Effector memory CD4-positive, alpha-beta T cell (primary cell): ENCODE results near the gene RIT2.
"Not testable (repeated sequence)": the region's sequence is repeated elsewhere in the genome, so short reads cannot be mapped to it uniquely, and the experiment has no call there.

Source experiments
- DNase-seq, 3 donors: peaks; one replicate each; pipeline ENCODE4 v3.0.0-alpha.2; 2020
- H3K27ac ChIP-seq: 2 replicates; pipeline ENCODE4 v1.7.0; 2013; ENCODE audit warnings: mild to moderate bottlenecking, low read length, moderate library complexity; ENCODE audit not compliant: insufficient read depth, poor library complexity, severe bottlenecking
- H3K27me3 ChIP-seq: replicated peaks from 2 replicates; pipeline ENCODE4 v1.7.0; 2013; ENCODE audit warnings: mild to moderate bottlenecking, low read length; ENCODE audit not compliant: insufficient read depth, control insufficient read depth, poor library complexity, severe bottlenecking
- H3K36me3 ChIP-seq: 2 replicates; pipeline ENCODE4 v1.7.0; 2013; ENCODE audit warnings: mild to moderate bottlenecking, low read length, moderate library complexity; ENCODE audit not compliant: control insufficient read depth, insufficient read depth
- H3K4me1 ChIP-seq: 2 replicates; pipeline ENCODE4 v1.7.0; 2013; ENCODE audit warnings: low read length, mild to moderate bottlenecking; ENCODE audit not compliant: control insufficient read depth, insufficient read depth, poor library complexity, severe bottlenecking
- H3K4me3 ChIP-seq: 2 replicates; pipeline ENCODE4 v1.7.0; 2013; ENCODE audit warnings: low read length, low read depth, mild to moderate bottlenecking; ENCODE audit not compliant: insufficient read depth, poor library complexity, severe bottlenecking
- H3K9me3 ChIP-seq: 2 replicates; pipeline ENCODE4 v1.7.0; 2013; ENCODE audit warnings: mild to moderate bottlenecking, low read length, moderate library complexity; ENCODE audit not compliant: control insufficient read depth

RIT2 gene

DNA sequence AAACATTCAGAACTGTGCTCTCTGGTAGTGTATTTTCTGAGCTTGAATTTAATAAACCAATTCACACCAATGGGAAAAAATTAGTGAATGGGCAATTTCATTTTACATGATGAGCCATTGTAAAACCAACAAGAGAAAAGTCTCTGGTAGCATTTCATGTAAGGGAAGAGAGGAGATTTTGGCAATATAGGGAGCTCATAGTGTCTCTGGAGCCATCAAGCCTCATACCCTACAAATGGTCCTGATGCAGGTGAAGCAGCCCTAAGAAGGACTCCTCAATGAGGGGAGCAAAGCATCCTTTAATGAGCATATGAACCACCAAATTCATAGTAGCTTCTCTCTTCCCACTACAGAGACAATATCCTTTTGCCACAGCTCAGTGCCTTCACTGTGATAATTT is 373.0 kb downstream of the RIT2 start:
- Histone ChIP-seq H3K4me3 (no peak overlapping the region), H3K36me3 (no peaks in the 10 kb centered on the region), H3K27ac (no peak overlapping the region), H3K4me1 (no peaks in the 10 kb centered on the region), H3K27me3 (no peaks in the 10 kb centered on the region), H3K9me3 (no peaks in the 10 kb centered on the region)
- DNase-seq, result no peak

GRCh38 chr18:42741805-42742347 is 373.6 kb downstream of the RIT2 start:
- H3K9me3 ChIP-seq, H3K36me3 ChIP-seq, H3K4me3 ChIP-seq, DNase-seq, H3K27me3 ChIP-seq, H3K27ac ChIP-seq, H3K4me1 ChIP-seq: not testable (repeated sequence)

DNA sequence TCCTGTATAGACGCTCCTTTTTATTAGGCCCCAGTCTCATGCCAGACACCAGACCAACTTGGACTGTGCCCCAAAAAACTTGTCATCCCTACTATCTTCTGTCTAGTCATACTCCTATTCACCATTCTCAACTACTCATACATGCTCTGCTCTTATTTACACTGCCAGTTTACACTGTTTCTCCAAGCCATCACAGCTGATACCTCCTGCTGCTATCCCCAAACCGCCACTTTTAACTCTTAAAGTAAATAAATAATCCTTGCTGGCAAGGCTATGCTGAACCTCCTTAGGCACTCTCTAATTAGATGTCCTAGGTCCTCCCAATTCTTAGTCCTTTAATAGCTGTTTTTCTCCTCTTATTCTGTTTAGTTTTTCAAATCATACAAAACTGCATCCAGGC is 374.2 kb downstream of the RIT2 start:
- not testable (repeated sequence) for H3K4me3 ChIP-seq, H3K27me3 ChIP-seq, DNase-seq, H3K9me3 ChIP-seq, H3K4me1 ChIP-seq, H3K36me3 ChIP-seq, H3K27ac ChIP-seq

DNA sequence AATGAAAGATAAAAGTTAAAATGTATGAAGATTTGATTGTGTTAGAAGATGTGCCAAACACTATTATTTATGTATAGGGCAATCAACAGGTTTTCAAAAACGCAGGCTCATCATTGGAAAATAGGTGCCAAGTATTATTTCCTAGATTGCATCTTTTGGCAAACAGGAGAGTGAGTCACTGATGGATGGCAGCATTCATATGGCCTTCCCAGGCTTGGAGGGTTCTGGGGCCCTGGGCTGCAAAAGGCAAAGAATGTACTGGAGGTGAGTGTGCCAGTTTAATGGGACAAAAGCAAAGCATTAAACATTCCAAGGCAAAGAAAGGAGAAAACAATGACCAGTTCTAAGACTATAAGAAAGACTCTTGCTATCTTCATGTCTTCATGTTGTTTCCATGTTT is 379.4 kb downstream of the RIT2 start:
- Histone ChIP-seq H3K27ac (no peak overlapping the region), H3K4me3 (no peak overlapping the region), H3K36me3 (no peaks in the 10 kb centered on the region), H3K4me1 (no peaks in the 10 kb centered on the region), H3K9me3 (no peaks in the 10 kb centered on the region), H3K27me3 (no peaks in the 10 kb centered on the region)
- no peak for DNase-seq

DNA sequence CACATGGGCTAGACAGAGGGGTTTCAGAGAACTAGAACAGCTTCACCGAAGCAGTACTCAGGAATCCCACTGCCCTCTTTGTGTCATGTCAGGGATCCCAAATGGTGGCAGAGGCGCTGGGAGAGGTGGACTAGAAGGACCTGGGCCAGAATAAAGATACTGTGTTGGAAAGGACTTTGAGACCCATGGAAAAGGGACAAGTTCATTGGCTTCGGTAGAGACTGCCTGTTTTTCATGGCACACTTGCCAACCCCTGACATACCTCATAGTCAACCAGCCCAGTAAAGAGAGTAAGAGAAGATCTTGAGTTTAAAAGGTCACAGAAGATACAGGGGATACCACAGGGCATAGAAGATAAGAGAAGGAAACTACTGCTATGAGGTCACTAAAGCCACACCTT is 381.0 kb downstream of the RIT2 start:
- H3K36me3 ChIP-seq, result no peaks in the 10 kb centered on the region
- no peak overlapping the region for H3K4me3 ChIP-seq
- no peak overlapping the region for H3K27ac ChIP-seq
- H3K9me3 ChIP-seq, result no peaks in the 10 kb centered on the region
- H3K4me1 ChIP-seq, result no peaks in the 10 kb centered on the region
- DNase-seq, result no peak
- no peaks in the 10 kb centered on the region for H3K27me3 ChIP-seq

GRCh38 chr18:42730272-42730671 is 385.2 kb downstream of the RIT2 start:
- Histone ChIP-seq H3K27me3 (no peaks in the 10 kb centered on the region), H3K4me3 (no peak overlapping the region), H3K36me3 (no peaks in the 10 kb centered on the region), H3K9me3 (no peaks in the 10 kb centered on the region), H3K27ac (no peak overlapping the region), H3K4me1 (no peaks in the 10 kb centered on the region)
- DNase-seq, result no peak

GRCh38 chr18:42719221-42719620 is 396.3 kb downstream of the RIT2 start:
- no peaks in the 10 kb centered on the region for H3K36me3 ChIP-seq
- no peak overlapping the region for H3K27ac ChIP-seq
- H3K9me3 ChIP-seq, result no peaks in the 10 kb centered on the region
- H3K27me3 ChIP-seq, result no peaks in the 10 kb centered on the region
- H3K4me3 ChIP-seq, result no peak overlapping the region
- DNase-seq, result no peak
- H3K4me1 ChIP-seq, result no peaks in the 10 kb centered on the region

GRCh38 chr18:42712065-42712464 is 403.4 kb downstream of the RIT2 start:
- no peak overlapping the region for H3K4me3 ChIP-seq
- H3K9me3 ChIP-seq, result no peaks in the 10 kb centered on the region
- H3K36me3 ChIP-seq, result no peaks in the 10 kb centered on the region
- H3K27me3 ChIP-seq, result no peaks in the 10 kb centered on the region
- no peak overlapping the region for H3K27ac ChIP-seq
- no peak for DNase-seq
- no peaks in the 10 kb centered on the region for H3K4me1 ChIP-seq

GRCh38 chr18:42707080-42707479 is 408.4 kb downstream of the RIT2 start:
- H3K4me3 ChIP-seq, result no peak overlapping the region

DNA sequence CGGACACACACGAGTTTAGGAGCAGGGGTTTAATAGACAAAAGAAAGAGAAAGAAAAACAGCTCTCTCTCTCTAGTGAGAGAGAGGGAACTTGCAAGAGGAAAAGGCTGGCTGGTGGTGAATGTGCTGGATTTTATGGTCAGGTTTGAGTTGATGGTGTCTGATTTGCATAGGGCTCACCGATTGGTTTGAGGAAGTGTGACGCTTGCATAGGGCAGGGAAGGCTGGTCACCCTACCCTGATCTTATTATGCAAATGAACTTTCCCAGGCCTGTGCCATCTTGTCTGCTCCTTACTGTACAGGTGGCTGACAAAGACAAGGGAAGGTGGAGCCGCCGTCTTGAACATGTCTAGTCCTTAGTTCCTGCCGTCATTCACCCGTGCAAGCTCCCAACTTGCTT is 408.9 kb downstream of the RIT2 start:
- no peak for DNase-seq
- Histone ChIP-seq H3K4me1 (no peaks in the 10 kb centered on the region), H3K27ac (no peak overlapping the region), H3K9me3 (no peaks in the 10 kb centered on the region), H3K27me3 (no peaks in the 10 kb centered on the region), H3K4me3 (no peak overlapping the region), H3K36me3 (no peaks in the 10 kb centered on the region)

More at GRCh38 chr18:42707080-42707479, 408.4 kb downstream of the RIT2 start:
- Histone ChIP-seq H3K4me1 (no peaks in the 10 kb centered on the region), H3K27me3 (no peaks in the 10 kb centered on the region), H3K36me3 (no peaks in the 10 kb centered on the region), H3K27ac (no peak overlapping the region), H3K9me3 (no peaks in the 10 kb centered on the region)
- no peak for DNase-seq
